Mucosa of rectum (tissue), 2 donors: ENCODE data around the gene NDUFB10.

Source experiments
- H3K27ac ChIP-seq, 2 donors: one replicate each; pipeline ENCODE4 v1.7.0; 2013; ENCODE audit warnings: inconsistent platforms in 2 of 2, low read depth in 2 of 2, low read length in 2 of 2
- H3K27me3 ChIP-seq, 2 donors: one replicate each; pipeline ENCODE4 v1.7.0; 2013; ENCODE audit warnings: low read length in 2 of 2; ENCODE audit not compliant: control insufficient read depth in 2 of 2, insufficient read depth in 2 of 2
- H3K36me3 ChIP-seq, 2 donors: one replicate each; pipeline ENCODE4 v1.7.0; 2013; ENCODE audit warnings: low read length in 2 of 2; ENCODE audit not compliant: control insufficient read depth in 2 of 2, insufficient read depth in 2 of 2
- H3K4me1 ChIP-seq, 2 donors: one replicate each; pipeline ENCODE4 v1.7.0; 2013; ENCODE audit warnings: low read length in 2 of 2, mild to moderate bottlenecking in 1 of 2; ENCODE audit not compliant: control insufficient read depth in 2 of 2, insufficient read depth in 2 of 2
- H3K4me3 ChIP-seq, 2 donors: one replicate each; pipeline ENCODE4 v1.7.0; 2013; ENCODE audit warnings: low read length in 2 of 2
- H3K9ac ChIP-seq, 2 donors: one replicate each; pipeline ENCODE4 v1.7.0; 2013; ENCODE audit warnings: low read length in 2 of 2, low read depth in 1 of 2, mild to moderate bottlenecking in 1 of 2
- H3K9me3 ChIP-seq, 2 donors: one replicate each; pipeline ENCODE4 v1.7.0; 2013; ENCODE audit warnings: low read length in 2 of 2; ENCODE audit not compliant: control insufficient read depth in 2 of 2
- donor health status: healthy.
- donor health status: Normal muscosa, but diverticular disease.

NDUFB10 gene

DNA sequence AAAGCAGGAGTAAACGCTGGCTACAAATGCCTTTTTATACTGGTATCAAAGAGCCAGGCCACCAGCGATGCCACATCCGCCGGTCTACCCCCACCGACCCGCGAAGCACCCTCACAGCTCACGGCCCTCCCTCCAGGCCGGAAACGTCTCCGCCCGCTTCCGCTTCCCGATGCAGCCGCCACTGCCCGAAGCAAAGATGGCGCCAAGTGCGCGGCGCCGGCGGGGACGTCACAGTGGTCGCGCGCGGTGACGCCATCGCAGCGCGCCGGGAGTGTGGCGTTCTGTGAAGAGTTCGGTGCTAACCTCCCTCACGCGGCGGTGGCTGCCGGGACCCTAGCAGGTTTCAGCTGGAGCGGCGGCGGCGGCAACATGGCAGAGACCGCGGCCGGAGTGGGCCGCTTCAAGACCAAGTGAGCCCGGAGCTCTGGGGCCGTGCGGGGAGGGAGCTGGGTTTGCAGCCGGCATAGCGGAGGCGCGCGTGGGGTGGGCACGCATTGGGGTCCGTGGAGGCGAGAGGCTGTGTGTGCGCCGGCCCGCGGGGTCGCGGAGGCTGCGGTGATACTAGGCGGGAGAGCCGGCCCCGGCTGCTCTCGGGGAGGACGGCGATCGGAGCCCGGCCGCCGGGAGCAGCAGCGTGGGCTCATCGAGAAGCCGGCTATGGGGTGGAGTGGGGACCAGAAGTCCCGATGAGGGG, 12.6 kb downstream of the NDUFB10 start, which contains the start of gene TBL3:
TBL3 (plus strand) TSS at position 258 of the 694 bp plus-strand sequence; CDS start at position 370, 112 bp downstream.
- Histone ChIP-seq H3K9ac (peak within 1 kb of the TSS; percentile 87 to 95), H3K4me1 (peaks cover 11 to 12% of the 10 kb centered on the region in 2 donors), H3K27me3 (no peaks in the 10 kb centered on the region), H3K27ac (peak within 1 kb of the TSS; percentile 92 to 99), H3K36me3 (peaks cover 25 to 27% of the 10 kb centered on the region in 2 donors), H3K9me3 (no peaks in the 10 kb centered on the region), H3K4me3 (peak within 1 kb of the TSS; percentile 77 to 87)

DNA sequence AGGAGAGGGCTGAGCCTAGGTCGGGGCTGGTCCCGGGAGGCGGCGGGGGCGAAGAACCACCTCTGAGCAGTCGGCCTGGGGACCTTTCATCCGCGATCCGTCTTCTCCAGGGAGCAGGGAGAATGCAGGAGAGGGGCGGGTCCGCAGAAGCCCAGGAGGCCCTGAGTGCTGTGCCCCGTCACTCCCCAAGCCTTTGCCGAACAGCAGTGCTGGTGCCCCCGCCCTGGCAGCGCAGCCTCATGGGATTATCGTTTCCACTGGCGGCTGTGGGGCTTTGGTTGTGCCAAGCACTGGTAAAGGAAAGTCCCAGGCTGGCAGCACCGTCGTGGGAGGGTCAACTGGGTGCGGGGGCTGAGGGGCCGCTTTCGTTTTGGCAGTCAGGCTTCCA, 13.1 kb downstream of the NDUFB10 start:
- peak overlapping the region in 1 of 2 donors; percentile 99 for H3K27ac ChIP-seq

DNA sequence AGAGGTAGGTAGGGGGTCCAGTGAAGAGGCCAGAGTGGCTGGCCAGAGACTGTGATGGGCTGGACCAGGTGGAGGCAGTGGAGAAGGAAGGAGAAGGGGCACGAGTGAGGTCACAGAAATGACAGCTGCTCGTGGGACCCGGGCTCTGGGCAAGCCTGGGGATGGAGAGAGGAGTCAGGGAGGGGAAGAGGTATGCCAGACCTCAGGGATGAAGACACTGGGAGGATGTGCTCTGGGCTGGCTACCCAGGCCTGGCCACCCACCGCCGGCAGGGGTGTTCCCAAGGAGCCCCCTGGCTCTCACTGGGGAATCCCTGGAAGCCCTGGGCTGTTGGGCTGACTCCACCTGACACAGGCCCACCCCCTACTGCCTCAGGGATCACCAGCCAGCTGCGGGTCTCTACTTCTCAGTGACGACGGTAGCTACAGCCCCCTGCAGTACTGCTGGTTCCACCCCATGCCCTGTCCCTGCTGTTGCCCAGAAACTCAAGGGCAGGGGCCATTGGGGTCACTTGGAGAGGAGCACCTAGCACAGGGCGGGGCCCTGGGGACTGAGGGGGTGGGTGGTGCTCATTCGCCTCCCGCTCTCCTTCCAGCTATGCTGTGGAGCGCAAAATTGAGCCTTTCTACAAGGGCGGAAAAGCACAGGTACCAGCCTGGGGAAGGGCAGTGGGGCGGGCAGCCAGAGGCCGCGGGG, 14.3 kb downstream of the NDUFB10 start:
- Histone ChIP-seq H3K9me3 (no peaks in the 10 kb centered on the region), H3K27me3 (no peaks in the 10 kb centered on the region), H3K27ac (no peak overlapping the region), H3K36me3 (peaks cover 37 to 38% of the 10 kb centered on the region in 2 donors), H3K4me3 (no peak overlapping the region), H3K9ac (no peak overlapping the region), H3K4me1 (peaks cover 14% of the 10 kb centered on the region in 2 donors)

More for the DNA sequence above, 13.1 kb downstream of the NDUFB10 start:
- peak overlapping the region; percentile 77 to 87 for H3K4me3 ChIP-seq
- H3K9me3 ChIP-seq = no peaks in the 10 kb centered on the region
- H3K27me3 ChIP-seq = no peaks in the 10 kb centered on the region
- H3K4me1 ChIP-seq = peaks cover 11 to 12% of the 10 kb centered on the region in 2 donors
- H3K36me3 ChIP-seq = peaks cover 28 to 29% of the 10 kb centered on the region in 2 donors
- H3K9ac ChIP-seq = peak overlapping the region; percentile 68 to 87

- Histone ChIP-seq H3K9ac (no peak overlapping the region), H3K36me3 (peaks cover 37 to 38% of the 10 kb centered on the region in 2 donors), H3K9me3 (no peaks in the 10 kb centered on the region), H3K27ac (no peak overlapping the region), H3K27me3 (no peaks in the 10 kb centered on the region), H3K4me3 (no peak overlapping the region), H3K4me1 (peaks cover 17 to 18% of the 10 kb centered on the region in 2 donors)
These were observed 15.1 kb downstream of the NDUFB10 start for GRCh38 chr16:1974157-1975070.

DNA sequence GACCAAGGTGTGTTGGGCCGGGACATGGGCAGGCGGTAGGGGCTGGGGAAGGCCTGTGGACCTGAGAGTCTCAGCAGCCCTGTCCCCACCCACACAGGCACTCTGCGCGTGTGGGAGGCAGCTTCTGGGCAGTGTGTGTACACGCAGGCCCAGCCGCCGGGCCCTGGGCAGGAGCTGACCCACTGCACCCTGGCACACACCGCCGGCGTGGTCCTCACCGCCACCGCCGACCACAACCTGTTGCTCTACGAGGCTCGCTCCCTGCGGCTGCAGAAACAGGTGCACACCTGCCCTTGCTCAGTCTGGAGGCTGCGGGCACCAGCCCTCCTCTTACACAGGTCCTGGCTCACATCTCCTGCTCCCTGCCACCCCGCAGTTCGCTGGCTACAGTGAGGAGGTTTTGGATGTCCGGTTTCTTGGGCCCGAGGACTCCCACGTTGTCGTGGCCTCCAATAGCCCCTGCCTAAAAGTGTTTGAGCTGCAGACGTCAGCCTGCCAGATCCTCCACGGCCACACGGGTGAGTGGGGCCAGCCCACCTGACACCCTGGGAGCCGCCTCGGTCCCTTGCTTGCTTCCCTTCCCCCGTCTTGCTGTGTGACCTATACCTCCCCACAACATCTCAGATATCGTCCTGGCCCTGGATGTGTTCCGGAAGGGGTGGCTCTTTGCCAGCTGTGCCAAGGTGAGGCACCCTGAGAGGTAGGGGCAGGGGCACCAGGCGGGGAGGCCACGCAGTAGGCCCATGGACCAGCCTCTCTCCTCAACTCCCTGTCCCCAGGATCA, 16.3 kb downstream of the NDUFB10 start:
- Histone ChIP-seq H3K4me1 (peaks cover 24 to 30% of the 10 kb centered on the region in 2 donors), H3K36me3 (peaks cover 37 to 38% of the 10 kb centered on the region in 2 donors)

DNA sequence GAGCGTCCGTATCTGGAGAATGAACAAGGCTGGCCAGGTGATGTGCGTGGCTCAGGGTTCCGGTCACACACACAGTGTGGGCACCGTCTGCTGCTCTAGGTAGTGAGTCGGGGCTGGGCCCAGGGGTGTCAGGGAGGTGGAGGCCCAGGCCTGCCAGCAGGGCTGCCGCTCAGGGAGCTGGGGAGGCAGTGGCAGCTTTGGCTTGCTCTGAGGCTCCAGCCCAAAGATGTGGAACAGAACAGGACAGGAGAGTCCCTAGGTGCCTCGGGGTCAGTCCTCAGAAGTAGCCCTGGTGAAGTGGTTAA, 16.8 kb downstream of the NDUFB10 start:
- peaks cover 0 to 8% of the 10 kb centered on the region in 2 donors for H3K27me3 ChIP-seq
- H3K27ac ChIP-seq = no peak overlapping the region
- no peak overlapping the region for H3K9ac ChIP-seq
- H3K36me3 ChIP-seq = peaks cover 37 to 38% of the 10 kb centered on the region in 2 donors
- no peak overlapping the region for H3K4me3 ChIP-seq
- no peaks in the 10 kb centered on the region for H3K9me3 ChIP-seq
- H3K4me1 ChIP-seq = peaks cover 25 to 31% of the 10 kb centered on the region in 2 donors

More for the DNA sequence above, 16.3 kb downstream of the NDUFB10 start:
- no peaks in the 10 kb centered on the region for H3K9me3 ChIP-seq
- H3K4me3 ChIP-seq = no peak overlapping the region
- no peak overlapping the region for H3K9ac ChIP-seq
- H3K27me3 ChIP-seq = peaks cover 0 to 3% of the 10 kb centered on the region in 2 donors
- no peak overlapping the region for H3K27ac ChIP-seq

- peaks cover 32 to 42% of the 10 kb centered on the region in 2 donors for H3K4me1 ChIP-seq
- no peak overlapping the region for H3K9ac ChIP-seq
- H3K27me3 ChIP-seq = peaks cover 0 to 14% of the 10 kb centered on the region in 2 donors
- no peak overlapping the region for H3K4me3 ChIP-seq
- no peak overlapping the region for H3K27ac ChIP-seq
- peaks cover 37 to 38% of the 10 kb centered on the region in 2 donors for H3K36me3 ChIP-seq
- H3K9me3 ChIP-seq = no peaks in the 10 kb centered on the region
These were observed 17.9 kb downstream of the NDUFB10 start for GRCh38 chr16:1976951-1977874.

- no peaks in the 10 kb centered on the region for H3K9me3 ChIP-seq
- no peak overlapping the region for H3K27ac ChIP-seq
- H3K4me1 ChIP-seq = peaks cover 32 to 43% of the 10 kb centered on the region in 2 donors
- no peak overlapping the region for H3K4me3 ChIP-seq
- no peak overlapping the region for H3K9ac ChIP-seq
- H3K27me3 ChIP-seq = peaks cover 0 to 14% of the 10 kb centered on the region in 2 donors
- peaks cover 37 to 38% of the 10 kb centered on the region in 2 donors for H3K36me3 ChIP-seq
These were observed 18.5 kb downstream of the NDUFB10 start for GRCh38 chr16:1977875-1978268.
